Measurements from ENCODE around the gene DIPK1A.
"Not testable (repeated sequence)": the region's sequence is repeated elsewhere in the genome, so short reads cannot be mapped to it uniquely, and the experiment has no call there.

Gene DIPK1A

DNA sequence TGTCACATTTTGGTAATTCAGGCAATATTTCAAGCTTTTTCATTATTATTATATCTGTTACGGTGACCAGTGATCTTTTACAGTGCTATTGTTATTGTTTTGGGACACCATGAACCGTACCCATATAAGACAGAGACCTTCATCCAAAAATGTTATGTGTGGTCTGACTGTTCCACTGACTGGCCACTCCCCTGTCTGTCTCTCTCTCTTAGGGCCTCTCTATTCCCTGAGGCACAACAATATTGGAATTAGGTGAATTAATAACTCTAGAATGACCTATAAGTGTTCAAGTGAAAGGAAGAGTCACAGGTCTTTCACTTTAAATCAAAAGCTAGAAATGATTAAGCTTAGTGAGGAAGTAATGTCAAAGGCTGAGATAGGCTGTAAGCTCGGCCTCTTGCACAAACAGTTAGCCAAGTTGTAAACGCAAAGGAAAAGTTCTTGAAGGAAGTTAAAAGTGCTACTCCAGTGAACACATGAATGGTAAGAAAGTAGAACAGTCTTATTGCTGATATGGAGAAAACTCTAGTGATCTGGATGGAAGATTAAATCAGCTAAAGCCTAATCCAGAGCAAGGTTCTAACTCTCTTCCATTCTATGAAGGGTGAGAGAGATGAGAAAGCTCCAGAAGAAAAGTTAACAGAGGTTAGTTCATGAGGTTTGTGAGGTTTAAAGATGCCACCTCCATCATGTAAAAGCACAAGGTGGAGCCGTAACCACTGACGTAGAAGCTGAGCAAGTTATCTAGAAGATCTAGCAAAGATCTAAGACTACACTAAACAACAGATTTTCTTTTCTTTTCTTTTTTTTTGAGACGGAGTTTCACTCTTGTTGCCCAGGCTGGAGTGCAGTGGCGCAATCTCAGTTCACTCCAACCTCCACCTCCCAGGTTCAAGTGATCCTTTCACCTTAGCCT, 19.7 kb upstream of the DIPK1A start:
- no peak overlapping the region for H3K27ac ChIP-seq
- H3K4me3 ChIP-seq = no peak overlapping the region
- DNase-seq = no peak
- no peaks in the 10 kb centered on the region for H3K36me3 ChIP-seq
- peaks cover 0 to 6% (median 0%) of the 10 kb centered on the region in 3 donors for H3K9me3 ChIP-seq
- H3K27me3 ChIP-seq = no peaks in the 10 kb centered on the region
- TF ChIP-seq, protein P1, sequence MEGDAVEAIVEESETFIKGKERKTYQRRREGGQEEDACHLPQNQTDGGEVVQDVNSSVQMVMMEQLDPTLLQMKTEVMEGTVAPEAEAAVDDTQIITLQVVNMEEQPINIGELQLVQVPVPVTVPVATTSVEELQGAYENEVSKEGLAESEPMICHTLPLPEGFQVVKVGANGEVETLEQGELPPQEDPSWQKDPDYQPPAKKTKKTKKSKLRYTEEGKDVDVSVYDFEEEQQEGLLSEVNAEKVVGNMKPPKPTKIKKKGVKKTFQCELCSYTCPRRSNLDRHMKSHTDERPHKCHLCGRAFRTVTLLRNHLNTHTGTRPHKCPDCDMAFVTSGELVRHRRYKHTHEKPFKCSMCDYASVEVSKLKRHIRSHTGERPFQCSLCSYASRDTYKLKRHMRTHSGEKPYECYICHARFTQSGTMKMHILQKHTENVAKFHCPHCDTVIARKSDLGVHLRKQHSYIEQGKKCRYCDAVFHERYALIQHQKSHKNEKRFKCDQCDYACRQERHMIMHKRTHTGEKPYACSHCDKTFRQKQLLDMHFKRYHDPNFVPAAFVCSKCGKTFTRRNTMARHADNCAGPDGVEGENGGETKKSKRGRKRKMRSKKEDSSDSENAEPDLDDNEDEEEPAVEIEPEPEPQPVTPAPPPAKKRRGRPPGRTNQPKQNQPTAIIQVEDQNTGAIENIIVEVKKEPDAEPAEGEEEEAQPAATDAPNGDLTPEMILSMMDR (IDR thresholded peaks at IDR 0.05) = no peak
- no peaks in the 10 kb centered on the region for H3K4me1 ChIP-seq
- intact Hi-C loops (cut with DNase I; ENCODE audit: low total_unique reads) = no loop called here

DNA sequence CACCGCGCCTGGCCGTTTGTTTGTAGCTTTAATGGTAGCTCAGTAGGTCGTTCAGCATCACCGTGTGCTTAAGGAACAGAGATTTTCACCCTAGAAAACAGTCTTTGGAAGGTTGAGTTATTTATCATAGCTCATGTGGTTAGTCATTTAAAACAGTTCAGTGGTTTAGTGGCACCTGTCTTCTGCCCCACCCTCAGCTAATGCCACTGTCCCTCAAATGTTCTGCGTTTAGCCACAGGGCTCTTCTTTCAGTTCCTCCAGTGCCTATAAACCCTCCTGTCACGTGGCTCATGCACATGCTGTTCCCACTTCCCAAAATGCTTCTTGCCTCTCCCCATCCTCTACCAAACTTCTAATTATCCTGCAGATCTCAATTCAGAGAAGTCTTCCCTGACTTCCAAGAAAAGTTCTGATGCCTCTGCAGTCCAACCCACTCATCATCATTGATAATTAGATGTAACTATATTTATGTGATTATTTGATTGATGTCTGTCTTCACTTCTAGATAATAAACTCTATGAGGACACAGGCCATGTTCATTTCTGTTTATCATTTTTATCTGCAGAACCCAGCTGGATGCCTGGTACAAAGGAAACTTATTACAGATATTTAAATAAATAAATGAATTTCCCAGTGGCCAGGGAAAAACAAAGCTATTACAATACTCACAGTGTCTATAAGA, 14.4 kb upstream of the DIPK1A start:
- no peak overlapping the region for H3K4me3 ChIP-seq
- peaks cover 0 to 14% (median 4%) of the 10 kb centered on the region in 4 donors for H3K4me1 ChIP-seq
- no peak overlapping the region for H3K27ac ChIP-seq
- H3K27me3 ChIP-seq = no peaks in the 10 kb centered on the region
- H3K36me3 ChIP-seq = no peaks in the 10 kb centered on the region
- intact Hi-C loops (cut with DNase I; ENCODE audit: low total_unique reads) = no loop called here
- H3K9me3 ChIP-seq = no peaks in the 10 kb centered on the region
- peak in 1 of 2 donors; percentile 59 for DNase-seq
- TF ChIP-seq, protein P1 (IDR thresholded peaks at IDR 0.05) = no peak

DNA sequence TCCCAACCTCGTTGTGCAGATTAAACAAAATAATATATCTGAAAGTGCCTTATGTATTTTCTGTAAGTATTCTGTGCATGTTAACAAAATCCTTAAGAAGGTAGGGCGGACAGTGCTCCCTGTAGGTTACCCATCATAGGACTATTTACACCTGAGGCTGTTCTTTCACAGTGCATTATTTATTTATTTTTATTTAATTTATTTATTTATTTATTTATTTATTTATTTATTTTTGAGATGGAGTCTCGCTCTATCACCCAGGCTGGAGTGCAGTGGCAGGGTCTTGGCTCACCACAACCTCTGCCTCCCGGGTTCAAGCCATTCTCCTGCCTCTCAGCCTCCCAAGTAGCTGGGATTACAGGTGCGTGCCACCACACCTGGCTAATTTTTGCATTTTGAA, 12.8 kb upstream of the DIPK1A start:
- intact Hi-C loops (cut with DNase I; ENCODE audit: low total_unique reads); H3K4me3 ChIP-seq; H3K36me3 ChIP-seq; H3K27ac ChIP-seq; DNase-seq; H3K27me3 ChIP-seq; H3K9me3 ChIP-seq: not testable (repeated sequence)
- H3K4me1 ChIP-seq = peaks cover 0 to 14% (median 4%) of the 10 kb centered on the region in 4 donors

DNA sequence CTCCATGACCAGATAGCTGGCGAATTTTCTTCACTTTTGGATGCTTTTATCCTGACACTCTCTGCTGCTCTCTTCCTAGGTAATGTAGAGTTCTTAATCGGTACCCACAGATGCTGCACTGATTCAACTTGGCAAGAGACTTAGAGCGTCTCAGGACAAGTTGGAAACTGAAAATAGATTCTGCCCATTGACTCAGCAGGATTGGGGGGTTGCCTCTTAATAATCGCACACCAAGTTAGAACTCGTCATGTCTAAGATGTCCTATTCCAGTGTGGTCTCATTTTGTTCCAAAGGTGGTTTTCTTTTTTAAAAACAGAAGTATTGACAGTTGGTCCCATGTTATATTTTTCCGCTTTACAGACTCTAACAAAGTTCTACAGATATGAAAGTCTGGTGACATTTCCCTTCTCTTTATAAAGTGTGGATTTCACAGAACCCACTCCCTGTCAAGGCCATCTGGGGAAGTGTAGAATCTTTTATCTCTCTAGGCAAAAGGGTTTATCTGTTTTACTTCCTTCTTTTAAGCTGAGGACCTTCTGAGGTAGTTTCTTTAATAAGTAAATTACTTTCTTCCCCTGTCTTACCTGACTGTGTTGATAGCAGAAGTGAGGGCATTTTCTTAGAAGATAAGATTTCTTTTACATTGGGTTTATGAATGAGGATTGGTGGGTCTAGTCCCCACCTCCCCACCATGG, 12.1 kb upstream of the DIPK1A start:
- H3K4me3 ChIP-seq = no peak overlapping the region

DNA sequence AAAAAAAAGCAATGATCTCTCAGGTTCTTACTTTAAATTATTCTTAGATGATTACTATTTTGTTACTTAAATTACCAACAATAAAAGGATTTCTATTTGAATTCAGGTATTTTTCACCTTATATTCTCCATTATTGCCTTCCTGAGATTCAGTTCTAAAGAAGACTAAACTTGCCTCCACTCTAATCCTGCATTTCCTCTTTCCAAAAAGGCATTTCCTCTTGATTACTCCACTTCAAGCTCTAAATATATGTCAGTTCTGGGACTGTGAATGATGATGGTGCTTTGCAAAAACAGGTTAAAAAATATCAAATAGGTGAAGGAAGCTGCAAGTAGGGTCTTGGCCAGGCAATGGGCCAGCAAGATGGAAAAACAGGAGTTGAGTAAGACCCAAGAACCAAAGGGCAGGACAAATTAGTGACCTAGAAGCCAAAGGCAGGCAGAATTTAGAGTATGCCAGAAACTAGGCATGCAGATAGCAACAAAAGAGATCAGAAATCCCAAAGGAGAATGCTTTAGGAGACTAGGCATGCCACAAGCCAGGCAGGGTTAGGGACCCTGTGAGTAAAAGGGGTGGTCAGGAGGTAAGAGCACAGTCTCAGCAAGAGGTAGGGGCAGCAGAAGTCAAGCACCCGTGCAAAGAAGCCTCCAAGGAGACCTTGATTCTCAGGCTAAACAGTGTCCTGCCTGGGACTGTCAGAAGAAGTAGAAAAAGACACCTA, 11.3 kb upstream of the DIPK1A start:
- peaks cover 0 to 14% (median 4%) of the 10 kb centered on the region in 4 donors for H3K4me1 ChIP-seq
- no peaks in the 10 kb centered on the region for H3K27me3 ChIP-seq
- H3K4me3 ChIP-seq = no peak overlapping the region
- no peaks in the 10 kb centered on the region for H3K36me3 ChIP-seq
- DNase-seq = no peak
- H3K27ac ChIP-seq = no peak overlapping the region
- intact Hi-C loops (cut with DNase I; ENCODE audit: low total_unique reads) = no loop called here
- no peaks in the 10 kb centered on the region for H3K9me3 ChIP-seq
- TF ChIP-seq, protein P1 (IDR thresholded peaks at IDR 0.05) = no peak

More for the DNA sequence above, 12.1 kb upstream of the DIPK1A start:
- Histone ChIP-seq H3K9me3 (no peaks in the 10 kb centered on the region), H3K27ac (no peak overlapping the region), H3K36me3 (no peaks in the 10 kb centered on the region), H3K27me3 (no peaks in the 10 kb centered on the region), H3K4me1 (peaks cover 0 to 14% (median 4%) of the 10 kb centered on the region in 4 donors)
- TF ChIP-seq, protein P1 (IDR thresholded peaks at IDR 0.05) = no peak
- no peak for DNase-seq
- intact Hi-C loops (cut with DNase I; ENCODE audit: low total_unique reads) = no loop called here

DNA sequence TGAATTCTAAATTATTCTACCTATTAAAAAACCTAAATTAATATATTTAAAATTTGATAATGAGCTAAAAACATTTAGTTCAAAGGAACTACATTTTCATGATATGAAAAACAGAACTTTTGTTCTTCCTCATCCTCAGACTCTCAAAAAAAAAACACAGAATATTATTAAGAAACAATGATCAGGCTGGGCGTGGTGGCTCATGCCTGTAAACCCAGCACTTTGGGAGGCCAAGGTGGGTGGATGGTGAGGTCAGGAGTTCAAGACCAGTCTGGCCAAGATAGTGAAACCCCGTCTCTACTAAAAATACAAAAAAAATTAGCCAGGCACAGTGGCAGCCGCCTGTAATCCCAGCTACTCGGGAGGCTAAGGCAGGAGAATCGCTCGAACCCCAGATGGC, 10.7 kb upstream of the DIPK1A start:
- DNase-seq; H3K27ac ChIP-seq; H3K9me3 ChIP-seq; intact Hi-C loops (cut with DNase I; ENCODE audit: low total_unique reads); H3K4me3 ChIP-seq; H3K27me3 ChIP-seq; H3K36me3 ChIP-seq: not testable (repeated sequence)
- H3K4me1 ChIP-seq = peaks cover 0 to 14% (median 4%) of the 10 kb centered on the region in 4 donors

All from tibial artery (tissue), 4 donors.